SK-N-SH treated with all-trans-retinoic acid at 6 μM for 48 hours (cell line): ENCODE results near the gene SPART.
"Not testable (repeated sequence)": the region's sequence is repeated elsewhere in the genome, so short reads cannot be mapped to it uniquely, and the experiment has no call there.

Experiments used
- ATAC-seq: fragments of 200-7000 bp; cut with Tn5 transposase; 3 replicates; pipeline ENCODE4 v1.9.1; 2020; ENCODE audit warnings: mild to moderate bottlenecking, moderate library complexity
- ARNTL ChIP-seq: fragments of 450-650 bp; formaldehyde crosslinking; IDR thresholded peaks from 2 replicates; pipeline ENCODE4 v1.5.0; 2020; ENCODE audit warnings: low read depth, mild to moderate bottlenecking, moderate library complexity, borderline replicate concordance
- BACH2 ChIP-seq: fragments of 250-450 bp; sonication (Bioruptor Pico); IDR thresholded peaks from 2 replicates; pipeline ENCODE4 v1.9.0; 2021; ENCODE audit warnings: mild to moderate bottlenecking, borderline replicate concordance
- CSDC2 ChIP-seq: fragments of 250-450 bp; sonication (Bioruptor Pico); IDR thresholded peaks from 2 replicates; pipeline ENCODE4 v1.5.0; 2020; ENCODE audit warnings: mild to moderate bottlenecking, moderate library complexity
- ESRRG ChIP-seq: fragments of 250-450 bp; sonication (Bioruptor Pico); IDR thresholded peaks from 2 replicates; pipeline ENCODE4 v1.6.1; 2021; ENCODE audit warnings: mild to moderate bottlenecking
- GLIS3 ChIP-seq: fragments of 250-450 bp; sonication (Bioruptor Pico); IDR thresholded peaks from 2 replicates; pipeline ENCODE4 v1.5.0; 2020; ENCODE audit warnings: mild to moderate bottlenecking, moderate library complexity
- ISL1 ChIP-seq: fragments of 250-450 bp; sonication (Bioruptor Pico); IDR thresholded peaks from 2 replicates; pipeline ENCODE4 v2.1.2; 2022; ENCODE audit warnings: mild to moderate bottlenecking, moderate library complexity
- OSR1 ChIP-seq: fragments of 250-450 bp; sonication (Bioruptor Pico); IDR thresholded peaks from 2 replicates; pipeline ENCODE4 v1.8.0; 2022; ENCODE audit warnings: moderate library complexity, mild to moderate bottlenecking, inconsistent platforms
- PPARA ChIP-seq: fragments of 250-450 bp; sonication (Bioruptor Pico); IDR thresholded peaks from 2 replicates; pipeline ENCODE4 v1.5.0; 2020; ENCODE audit warnings: mild to moderate bottlenecking, borderline replicate concordance
- RARB ChIP-seq: fragments of 250-450 bp; sonication (Bioruptor Pico); IDR thresholded peaks from 2 replicates; pipeline ENCODE4 v1.8.0; 2021; ENCODE audit warnings: mild to moderate bottlenecking, moderate library complexity
- SNAI2 ChIP-seq: fragments of 250-450 bp; sonication (Bioruptor Pico); IDR thresholded peaks from 2 replicates; pipeline ENCODE4 v1.5.0; 2020; ENCODE audit warnings: mild to moderate bottlenecking, moderate library complexity
- TCF4 ChIP-seq: fragments of 250-450 bp; sonication (Bioruptor Pico); IDR thresholded peaks from 2 replicates; pipeline ENCODE4 v1.8.0; 2021; ENCODE audit warnings: mild to moderate bottlenecking, moderate library complexity, borderline replicate concordance
- TOX ChIP-seq: fragments of 250-450 bp; sonication (Bioruptor Pico); IDR thresholded peaks from 2 replicates; pipeline ENCODE4 v1.8.0; 2021; ENCODE audit warnings: mild to moderate bottlenecking, moderate library complexity, borderline replicate concordance
- ZC3H10 ChIP-seq: fragments of 250-450 bp; sonication (Bioruptor Pico); IDR thresholded peaks from 2 replicates; pipeline ENCODE4 v1.5.1; 2021; ENCODE audit warnings: mild to moderate bottlenecking, moderate library complexity
- ZFP3 ChIP-seq: fragments of 250-450 bp; sonication (Bioruptor Pico); IDR thresholded peaks from 2 replicates; pipeline ENCODE4 v1.5.0; 2020; ENCODE audit warnings: mild to moderate bottlenecking, moderate library complexity
- ZFP30 ChIP-seq: fragments of 450-650 bp; formaldehyde crosslinking; IDR thresholded peaks from 2 replicates; pipeline ENCODE4 v1.5.0; 2022; ENCODE audit warnings: mild to moderate bottlenecking, moderate library complexity
- ZNF565 ChIP-seq: fragments of 450-650 bp; formaldehyde crosslinking; conservative IDR thresholded peaks from 2 replicates; pipeline ENCODE4 v1.5.0; 2020; ENCODE audit warnings: low read depth, mild to moderate bottlenecking, moderate library complexity
- ZNF70 ChIP-seq: fragments of 450-650 bp; formaldehyde crosslinking; IDR thresholded peaks from 2 replicates; pipeline ENCODE4 v1.5.0; 2020; ENCODE audit warnings: mild to moderate bottlenecking, moderate library complexity
- ZNF8 ChIP-seq: fragments of 450-650 bp; formaldehyde crosslinking; IDR thresholded peaks from 2 replicates; pipeline ENCODE4 v1.5.0; 2020; ENCODE audit warnings: mild to moderate bottlenecking, moderate library complexity
- TF ChIP-seq, protein P1 (sequence below): fragments of 250-450 bp; sonication (Bioruptor Pico); IDR thresholded peaks from 2 replicates; pipeline ENCODE4 v1.5.0; 2020; ENCODE audit warnings: mild to moderate bottlenecking, moderate library complexity
- TF ChIP-seq, protein P2 (sequence below): fragments of 250-450 bp; sonication (Bioruptor Pico); IDR thresholded peaks from 2 replicates; pipeline ENCODE4 v1.5.1; 2021; ENCODE audit warnings: mild to moderate bottlenecking, moderate library complexity
- TF ChIP-seq, protein P3 (sequence below): fragments of 250-450 bp; sonication (Bioruptor Pico); IDR thresholded peaks from 2 replicates; pipeline ENCODE4 v1.5.1; 2020; ENCODE audit warnings: low read depth, mild to moderate bottlenecking, moderate library complexity
- TF ChIP-seq, protein P4 (sequence below): fragments of 250-450 bp; sonication (Bioruptor Pico); IDR thresholded peaks from 2 replicates; pipeline ENCODE4 v1.8.0; 2020; ENCODE audit warnings: mild to moderate bottlenecking, moderate library complexity, borderline replicate concordance

SPART gene

DNA sequence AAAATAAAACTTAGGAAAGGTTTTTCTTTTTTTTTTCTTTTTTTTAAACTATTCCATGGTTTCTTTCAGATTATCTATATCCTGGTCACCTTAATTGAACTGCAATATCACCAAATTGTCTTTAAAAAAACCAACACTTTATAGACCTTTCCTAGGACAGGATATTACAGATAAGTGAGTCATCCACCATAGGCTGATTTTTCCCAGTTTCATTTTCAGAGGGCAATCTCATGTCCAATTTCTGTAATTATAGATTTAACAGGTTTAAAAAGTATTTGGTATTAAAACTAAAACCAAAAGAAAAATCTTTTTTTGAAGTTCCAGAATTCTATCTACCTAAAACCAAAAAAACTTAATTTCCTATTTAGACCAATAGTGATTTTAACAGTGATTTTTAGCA, 13.2 kb downstream of the SPART start:
- TF ChIP-seq ISL1 (CRISPR knock-in tag) (no peak), ZC3H10 (CRISPR knock-in tag) (no peak), ESRRG (CRISPR knock-in tag) (no peak), ZNF565 (CRISPR knock-in tag) (no peak), TOX (CRISPR knock-in tag) (no peak), ZNF70 (CRISPR knock-in tag) (no peak), SNAI2 (CRISPR knock-in tag) (no peak), GLIS3 (CRISPR knock-in tag) (no peak), BACH2 (no peak), ZNF8 (CRISPR knock-in tag) (no peak), PPARA (no peak), OSR1 (CRISPR knock-in tag) (no peak), ZFP30 (CRISPR knock-in tag) (no peak), ZFP3 (CRISPR knock-in tag) (no peak), TCF4 (CRISPR knock-in tag) (no peak), ARNTL (CRISPR knock-in tag) (no peak)
- TF ChIP-seq, protein P1, sequence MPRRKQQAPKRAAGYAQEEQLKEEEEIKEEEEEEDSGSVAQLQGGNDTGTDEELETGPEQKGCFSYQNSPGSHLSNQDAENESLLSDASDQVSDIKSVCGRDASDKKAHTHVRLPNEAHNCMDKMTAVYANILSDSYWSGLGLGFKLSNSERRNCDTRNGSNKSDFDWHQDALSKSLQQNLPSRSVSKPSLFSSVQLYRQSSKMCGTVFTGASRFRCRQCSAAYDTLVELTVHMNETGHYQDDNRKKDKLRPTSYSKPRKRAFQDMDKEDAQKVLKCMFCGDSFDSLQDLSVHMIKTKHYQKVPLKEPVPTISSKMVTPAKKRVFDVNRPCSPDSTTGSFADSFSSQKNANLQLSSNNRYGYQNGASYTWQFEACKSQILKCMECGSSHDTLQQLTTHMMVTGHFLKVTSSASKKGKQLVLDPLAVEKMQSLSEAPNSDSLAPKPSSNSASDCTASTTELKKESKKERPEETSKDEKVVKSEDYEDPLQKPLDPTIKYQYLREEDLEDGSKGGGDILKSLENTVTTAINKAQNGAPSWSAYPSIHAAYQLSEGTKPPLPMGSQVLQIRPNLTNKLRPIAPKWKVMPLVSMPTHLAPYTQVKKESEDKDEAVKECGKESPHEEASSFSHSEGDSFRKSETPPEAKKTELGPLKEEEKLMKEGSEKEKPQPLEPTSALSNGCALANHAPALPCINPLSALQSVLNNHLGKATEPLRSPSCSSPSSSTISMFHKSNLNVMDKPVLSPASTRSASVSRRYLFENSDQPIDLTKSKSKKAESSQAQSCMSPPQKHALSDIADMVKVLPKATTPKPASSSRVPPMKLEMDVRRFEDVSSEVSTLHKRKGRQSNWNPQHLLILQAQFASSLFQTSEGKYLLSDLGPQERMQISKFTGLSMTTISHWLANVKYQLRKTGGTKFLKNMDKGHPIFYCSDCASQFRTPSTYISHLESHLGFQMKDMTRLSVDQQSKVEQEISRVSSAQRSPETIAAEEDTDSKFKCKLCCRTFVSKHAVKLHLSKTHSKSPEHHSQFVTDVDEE, result no peak
- TF ChIP-seq, protein P2, sequence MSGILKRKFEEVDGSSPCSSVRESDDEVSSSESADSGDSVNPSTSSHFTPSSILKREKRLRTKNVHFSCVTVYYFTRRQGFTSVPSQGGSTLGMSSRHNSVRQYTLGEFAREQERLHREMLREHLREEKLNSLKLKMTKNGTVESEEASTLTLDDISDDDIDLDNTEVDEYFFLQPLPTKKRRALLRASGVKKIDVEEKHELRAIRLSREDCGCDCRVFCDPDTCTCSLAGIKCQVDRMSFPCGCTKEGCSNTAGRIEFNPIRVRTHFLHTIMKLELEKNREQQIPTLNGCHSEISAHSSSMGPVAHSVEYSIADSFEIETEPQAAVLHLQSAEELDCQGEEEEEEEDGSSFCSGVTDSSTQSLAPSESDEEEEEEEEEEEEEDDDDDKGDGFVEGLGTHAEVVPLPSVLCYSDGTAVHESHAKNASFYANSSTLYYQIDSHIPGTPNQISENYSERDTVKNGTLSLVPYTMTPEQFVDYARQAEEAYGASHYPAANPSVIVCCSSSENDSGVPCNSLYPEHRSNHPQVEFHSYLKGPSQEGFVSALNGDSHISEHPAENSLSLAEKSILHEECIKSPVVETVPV (CRISPR knock-in tag), result no peak
- TF ChIP-seq, protein P3, sequence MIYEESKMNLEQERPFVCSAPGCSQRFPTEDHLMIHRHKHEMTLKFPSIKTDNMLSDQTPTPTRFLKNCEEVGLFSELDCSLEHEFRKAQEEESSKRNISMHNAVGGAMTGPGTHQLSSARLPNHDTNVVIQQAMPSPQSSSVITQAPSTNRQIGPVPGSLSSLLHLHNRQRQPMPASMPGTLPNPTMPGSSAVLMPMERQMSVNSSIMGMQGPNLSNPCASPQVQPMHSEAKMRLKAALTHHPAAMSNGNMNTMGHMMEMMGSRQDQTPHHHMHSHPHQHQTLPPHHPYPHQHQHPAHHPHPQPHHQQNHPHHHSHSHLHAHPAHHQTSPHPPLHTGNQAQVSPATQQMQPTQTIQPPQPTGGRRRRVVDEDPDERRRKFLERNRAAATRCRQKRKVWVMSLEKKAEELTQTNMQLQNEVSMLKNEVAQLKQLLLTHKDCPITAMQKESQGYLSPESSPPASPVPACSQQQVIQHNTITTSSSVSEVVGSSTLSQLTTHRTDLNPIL, result no peak
- TF ChIP-seq, protein P4, sequence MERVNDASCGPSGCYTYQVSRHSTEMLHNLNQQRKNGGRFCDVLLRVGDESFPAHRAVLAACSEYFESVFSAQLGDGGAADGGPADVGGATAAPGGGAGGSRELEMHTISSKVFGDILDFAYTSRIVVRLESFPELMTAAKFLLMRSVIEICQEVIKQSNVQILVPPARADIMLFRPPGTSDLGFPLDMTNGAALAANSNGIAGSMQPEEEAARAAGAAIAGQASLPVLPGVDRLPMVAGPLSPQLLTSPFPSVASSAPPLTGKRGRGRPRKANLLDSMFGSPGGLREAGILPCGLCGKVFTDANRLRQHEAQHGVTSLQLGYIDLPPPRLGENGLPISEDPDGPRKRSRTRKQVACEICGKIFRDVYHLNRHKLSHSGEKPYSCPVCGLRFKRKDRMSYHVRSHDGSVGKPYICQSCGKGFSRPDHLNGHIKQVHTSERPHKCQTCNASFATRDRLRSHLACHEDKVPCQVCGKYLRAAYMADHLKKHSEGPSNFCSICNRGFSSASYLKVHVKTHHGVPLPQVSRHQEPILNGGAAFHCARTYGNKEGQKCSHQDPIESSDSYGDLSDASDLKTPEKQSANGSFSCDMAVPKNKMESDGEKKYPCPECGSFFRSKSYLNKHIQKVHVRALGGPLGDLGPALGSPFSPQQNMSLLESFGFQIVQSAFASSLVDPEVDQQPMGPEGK (CRISPR knock-in tag), result no peak
- ATAC-seq, result no peak

DNA sequence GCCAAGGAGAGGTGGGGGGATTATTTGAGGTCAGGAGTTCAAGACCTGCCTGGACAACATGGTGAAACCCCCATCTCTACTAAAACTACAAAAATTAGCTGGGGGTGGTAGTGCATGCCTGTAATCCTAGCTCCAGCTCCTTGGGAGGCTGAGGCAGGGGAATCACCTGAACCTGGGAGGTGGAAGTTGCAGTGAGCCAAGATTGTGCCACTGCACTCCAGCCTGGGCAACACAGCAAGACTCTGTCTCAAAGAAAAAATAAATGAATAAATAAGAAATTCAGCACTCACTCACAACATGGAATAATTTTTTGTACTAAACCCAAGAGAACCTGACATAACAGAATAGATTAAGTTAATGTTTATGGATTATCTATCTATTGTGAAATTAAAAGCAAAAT, 13.9 kb downstream of the SPART start:
- ATAC-seq, result not testable (repeated sequence)

DNA sequence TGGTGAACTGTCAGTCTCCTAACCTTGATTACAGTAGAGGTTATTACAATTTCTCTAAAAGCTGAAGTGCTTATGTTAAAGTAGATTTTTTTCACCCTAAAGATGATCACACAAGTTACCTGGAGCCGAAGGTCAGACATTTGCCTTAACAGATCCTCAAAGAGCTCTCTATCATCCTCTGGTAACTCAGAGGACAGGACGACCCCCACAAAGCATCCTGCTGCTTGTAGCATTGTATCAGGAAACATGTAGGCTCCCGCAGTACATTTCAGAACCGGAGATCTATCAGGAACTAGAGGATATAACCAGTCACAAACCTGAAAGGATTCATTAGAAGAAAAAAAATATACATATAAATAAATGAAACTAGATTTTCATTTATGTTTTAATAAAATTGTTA, 14.9 kb downstream of the SPART start:
- TF ChIP-seq ISL1 (CRISPR knock-in tag) (no peak), CSDC2 (CRISPR knock-in tag) (no peak), PPARA (no peak), ARNTL (CRISPR knock-in tag) (no peak), ZNF70 (CRISPR knock-in tag) (no peak), SNAI2 (CRISPR knock-in tag) (no peak), ZFP30 (CRISPR knock-in tag) (no peak), BACH2 (no peak), RARB (no peak), OSR1 (CRISPR knock-in tag) (no peak)
- TF ChIP-seq, protein P3, result no peak
- TF ChIP-seq, protein P1, result no peak
- TF ChIP-seq, protein P2 (CRISPR knock-in tag), result no peak
- ATAC-seq, result no peak
